Peyer's patch (tissue), 4 donors: Measurements from ENCODE around the gene DOLK. TPM values are rescaled to one million over a fixed set of nuclear protein-coding genes. Genes with fewer than 3 reads are reported as not detected.
"Not testable (repeated sequence)": the region's sequence is repeated elsewhere in the genome, so short reads cannot be mapped to it uniquely, and the experiment has no call there.

Source experiments
- DNase-seq, 3 donors: peaks; one replicate each; pipeline ENCODE4 v3.0.0-alpha.2; 2017 to 2019
- H3K27ac ChIP-seq, 4 donors: fragments of 200-600 bp; sonication (generic); one replicate each; pipeline ENCODE4 v1.5.1; 2016 to 2019
- H3K27me3 ChIP-seq, 2 donors: fragments of 200-600 bp; sonication (generic); one replicate each; pipeline ENCODE4 v1.5.1; 2019
- H3K36me3 ChIP-seq, 3 donors: fragments of 200-600 bp; sonication (generic); one replicate each; pipeline ENCODE4 v1.5.1; 2016 to 2019
- H3K4me1 ChIP-seq, 4 donors: fragments of 200-600 bp; sonication (generic); one replicate each; pipeline ENCODE4 v1.5.1; 2016 to 2019
- H3K4me3 ChIP-seq, 4 donors: fragments of 200-600 bp; sonication (generic); 1 replicate in 3 of 4; 2 replicates in 1 of 4; pipeline ENCODE4 v1.5.1; 2016 to 2019; ENCODE audit warnings: mild to moderate bottlenecking in 1 of 4
- H3K9me3 ChIP-seq, 4 donors: fragments of 200-600 bp; sonication (generic); one replicate each; pipeline ENCODE4 v1.5.1; 2016 to 2019; ENCODE audit warnings: mild to moderate bottlenecking in 1 of 4
- POLR2A ChIP-seq, 2 donors: fragments of 450-650 bp; IDR thresholded peaks; one replicate each; pipeline ENCODE4 v1.5.1; 2017; ENCODE audit warnings: antibody characterized with exemption in 2 of 2, mild to moderate bottlenecking in 2 of 2, moderate library complexity in 2 of 2
- total RNA-seq, 4 donors: library from RNA; depleted of rRNA; stranded (reverse); fragments of >200 nt; gene quantifications; one replicate each; pipeline ENCODE4 v1.1.0, GENCODE V29; 2016
- TF ChIP-seq, protein P1 (sequence below), 6 experiments: fragments of 450-650 bp in 4 of 6; fragments of 200-600 bp in 2 of 6; sonication (generic) in 1 of 6; IDR thresholded peaks; one replicate each; pipeline ENCODE4 v1.5.1; 2017 to 2019; ENCODE audit warnings: antibody characterized with exemption in 6 of 6, mild to moderate bottlenecking in 3 of 6, moderate library complexity in 1 of 6

Gene DOLK
- total RNA-seq, 4 donors from 2014 or later, result 4.1 to 12.3 (median 10.6) TPM

DNA sequence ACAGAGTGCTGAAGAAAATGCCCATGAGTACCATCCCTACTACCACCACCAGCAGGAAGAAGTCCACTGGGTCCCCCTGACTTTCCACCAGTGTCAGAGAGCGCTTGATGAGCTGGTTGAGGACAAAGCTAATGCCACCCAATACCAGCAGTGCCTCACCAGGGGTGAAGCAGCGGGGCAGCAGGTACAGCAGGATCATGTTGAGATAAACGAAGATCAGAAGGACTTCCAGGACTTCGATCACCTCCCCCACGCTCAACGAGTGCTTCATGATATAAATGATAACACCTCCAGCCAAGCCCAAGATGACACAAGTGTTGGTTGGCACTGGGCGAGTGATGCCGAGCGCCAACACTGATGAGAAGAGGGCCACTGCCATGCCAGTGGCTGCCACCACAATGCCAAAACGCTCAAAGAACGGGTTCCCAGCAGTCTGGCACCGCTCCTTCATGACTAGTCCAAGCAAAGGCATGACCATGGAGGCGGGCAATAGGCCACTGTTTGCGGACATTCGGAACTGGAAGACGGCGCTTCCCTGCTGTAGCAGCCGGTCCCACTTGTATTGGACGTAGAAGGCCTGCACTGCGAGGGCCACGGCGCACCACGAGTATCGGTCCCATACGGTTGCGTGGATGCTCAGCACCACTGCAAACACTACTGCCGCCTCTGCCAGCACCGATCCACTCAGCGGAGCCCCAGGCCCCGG lies 679 bp downstream of the DOLK start:
- no peaks in the 10 kb centered on the region for H3K27me3 ChIP-seq
- peak in 2 of 3 donors; percentile 20 to 55 for DNase-seq
- peaks cover 0 to 12% (median 6%) of the 10 kb centered on the region in 4 donors for H3K4me1 ChIP-seq
- H3K9me3 ChIP-seq, result no peaks in the 10 kb centered on the region
- peak overlapping the region; percentile 76 to 93 (median 88) for H3K4me3 ChIP-seq
- peak overlapping the region; percentile 90 to 92 (median 90) for H3K27ac ChIP-seq
- peaks cover 0 to 2% (median 0%) of the 10 kb centered on the region in 3 donors for H3K36me3 ChIP-seq
- TF ChIP-seq, protein P1, sequence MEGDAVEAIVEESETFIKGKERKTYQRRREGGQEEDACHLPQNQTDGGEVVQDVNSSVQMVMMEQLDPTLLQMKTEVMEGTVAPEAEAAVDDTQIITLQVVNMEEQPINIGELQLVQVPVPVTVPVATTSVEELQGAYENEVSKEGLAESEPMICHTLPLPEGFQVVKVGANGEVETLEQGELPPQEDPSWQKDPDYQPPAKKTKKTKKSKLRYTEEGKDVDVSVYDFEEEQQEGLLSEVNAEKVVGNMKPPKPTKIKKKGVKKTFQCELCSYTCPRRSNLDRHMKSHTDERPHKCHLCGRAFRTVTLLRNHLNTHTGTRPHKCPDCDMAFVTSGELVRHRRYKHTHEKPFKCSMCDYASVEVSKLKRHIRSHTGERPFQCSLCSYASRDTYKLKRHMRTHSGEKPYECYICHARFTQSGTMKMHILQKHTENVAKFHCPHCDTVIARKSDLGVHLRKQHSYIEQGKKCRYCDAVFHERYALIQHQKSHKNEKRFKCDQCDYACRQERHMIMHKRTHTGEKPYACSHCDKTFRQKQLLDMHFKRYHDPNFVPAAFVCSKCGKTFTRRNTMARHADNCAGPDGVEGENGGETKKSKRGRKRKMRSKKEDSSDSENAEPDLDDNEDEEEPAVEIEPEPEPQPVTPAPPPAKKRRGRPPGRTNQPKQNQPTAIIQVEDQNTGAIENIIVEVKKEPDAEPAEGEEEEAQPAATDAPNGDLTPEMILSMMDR (IDR thresholded peaks at IDR 0.05), result no peak
- no peak for TF ChIP-seq POLR2A (IDR thresholded peaks at IDR 0.05)

DNA sequence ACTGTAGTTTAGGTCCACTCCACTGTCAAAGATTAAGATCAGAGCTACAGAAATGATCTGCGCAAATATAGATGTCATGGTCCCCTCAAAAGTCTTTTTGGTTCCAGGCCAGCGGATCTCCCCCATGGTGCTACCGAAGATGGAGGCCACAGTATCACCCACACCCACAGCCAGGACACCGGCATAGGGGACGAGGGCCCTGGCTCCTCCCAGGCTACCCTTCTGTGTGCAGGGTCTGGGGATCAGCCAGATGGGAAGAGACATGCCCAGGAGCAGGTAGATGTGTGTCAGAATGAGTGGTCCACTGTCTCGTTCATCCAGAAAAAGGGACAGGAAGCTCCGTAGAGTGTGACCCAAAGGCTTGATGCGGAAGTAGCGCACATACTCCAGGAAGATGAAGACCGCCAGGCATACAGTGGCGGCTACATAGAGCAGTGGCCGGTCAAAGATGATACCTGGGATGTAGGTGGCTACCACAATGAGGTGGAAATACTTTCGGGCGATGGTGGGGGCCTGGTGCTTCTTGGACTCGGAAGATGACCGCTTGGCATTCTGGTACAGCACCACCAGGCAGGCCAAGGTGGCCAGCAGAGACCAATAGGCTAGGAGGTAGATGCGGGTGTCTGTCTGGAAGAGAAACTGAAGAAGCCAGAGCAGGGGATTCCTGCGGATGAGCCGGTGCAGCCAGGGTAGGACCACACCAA lies 1.5 kb downstream of the DOLK start:
- Histone ChIP-seq H3K27me3 (no peaks in the 10 kb centered on the region), H3K4me3 (no peak overlapping the region), H3K9me3 (no peaks in the 10 kb centered on the region), H3K4me1 (peaks cover 0 to 12% (median 6%) of the 10 kb centered on the region in 4 donors), H3K27ac (no peak overlapping the region), H3K36me3 (no peaks in the 10 kb centered on the region)
- TF ChIP-seq, protein P1 (IDR thresholded peaks at IDR 0.05), result no peak
- no peak for TF ChIP-seq POLR2A (IDR thresholded peaks at IDR 0.05)
- peak in 1 of 3 donors; percentile 38 for DNase-seq

DNA sequence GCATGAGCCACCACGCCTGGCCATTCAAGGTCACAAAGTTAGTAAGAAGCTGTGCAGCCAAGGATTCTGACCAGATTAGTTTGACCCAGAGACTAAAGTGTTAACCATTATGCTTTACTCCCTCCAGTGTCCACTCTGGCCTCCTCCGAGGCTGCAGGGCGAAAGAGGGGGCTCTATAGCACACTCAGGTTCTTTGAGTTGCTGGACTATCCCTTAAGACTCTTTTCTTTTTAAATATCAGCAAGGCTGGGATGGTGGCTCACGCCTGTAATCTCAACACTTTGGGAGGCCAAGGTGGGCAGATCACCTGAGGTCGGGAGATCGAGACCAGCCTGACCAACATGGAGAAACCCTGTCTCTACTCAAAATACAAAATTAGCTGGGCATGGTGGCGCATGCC lies 2.4 kb downstream of the DOLK start:
- not testable (repeated sequence) for H3K27me3 ChIP-seq, H3K9me3 ChIP-seq, H3K4me3 ChIP-seq, H3K36me3 ChIP-seq, H3K27ac ChIP-seq
- peaks cover 0 to 12% (median 6%) of the 10 kb centered on the region in 4 donors for H3K4me1 ChIP-seq
- peak in 1 of 3 donors; percentile 30 for DNase-seq

DNA sequence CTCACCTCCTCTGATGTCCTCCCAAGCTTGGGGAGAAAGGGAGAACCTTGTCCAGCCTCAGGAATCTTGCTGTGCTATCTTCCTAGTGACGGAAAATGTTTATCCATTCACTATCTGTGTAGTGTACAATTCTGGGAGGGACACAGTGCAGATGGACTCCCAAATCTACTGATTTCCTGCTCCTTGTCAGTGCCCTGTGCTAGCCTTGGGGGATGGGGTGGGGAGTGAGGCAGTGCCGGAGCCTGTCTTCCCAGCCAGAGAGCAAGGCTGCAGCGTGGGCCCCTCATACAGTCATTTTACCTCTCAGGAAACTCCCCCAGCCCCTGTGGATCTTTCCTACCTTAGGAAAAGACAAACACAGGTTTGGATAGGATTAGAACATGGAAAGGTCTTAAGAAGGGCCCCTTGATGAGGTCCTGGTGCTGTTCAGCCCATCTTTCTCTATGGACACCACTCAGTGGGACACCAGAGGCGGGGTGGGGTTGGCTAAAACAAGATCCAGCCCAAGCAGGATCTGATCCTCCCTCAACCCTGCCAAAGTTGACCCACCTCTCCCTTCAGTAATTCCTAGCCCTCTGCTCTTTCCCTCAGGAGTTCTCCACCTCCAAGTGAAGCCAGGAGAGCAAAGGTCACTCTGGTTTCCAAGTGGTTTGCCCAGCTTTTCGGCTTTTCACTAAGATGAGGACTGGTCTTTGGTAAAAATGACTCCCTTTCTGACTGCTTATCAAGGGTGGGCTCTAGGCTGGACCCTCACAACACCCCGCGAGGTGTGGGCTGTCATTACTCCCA lies 3.4 kb downstream of the DOLK start:
- no peak for TF ChIP-seq POLR2A (IDR thresholded peaks at IDR 0.05)
- TF ChIP-seq, protein P1 (IDR thresholded peaks at IDR 0.05), result no peak
- H3K27ac ChIP-seq, result no peak overlapping the region
- H3K27me3 ChIP-seq, result no peaks in the 10 kb centered on the region
- no peaks in the 10 kb centered on the region for H3K9me3 ChIP-seq
- peak in 1 of 3 donors; percentile 33 for DNase-seq
- no peaks in the 10 kb centered on the region for H3K36me3 ChIP-seq
- no peak overlapping the region for H3K4me3 ChIP-seq
- H3K4me1 ChIP-seq, result peaks cover 0 to 12% (median 6%) of the 10 kb centered on the region in 4 donors

DNA sequence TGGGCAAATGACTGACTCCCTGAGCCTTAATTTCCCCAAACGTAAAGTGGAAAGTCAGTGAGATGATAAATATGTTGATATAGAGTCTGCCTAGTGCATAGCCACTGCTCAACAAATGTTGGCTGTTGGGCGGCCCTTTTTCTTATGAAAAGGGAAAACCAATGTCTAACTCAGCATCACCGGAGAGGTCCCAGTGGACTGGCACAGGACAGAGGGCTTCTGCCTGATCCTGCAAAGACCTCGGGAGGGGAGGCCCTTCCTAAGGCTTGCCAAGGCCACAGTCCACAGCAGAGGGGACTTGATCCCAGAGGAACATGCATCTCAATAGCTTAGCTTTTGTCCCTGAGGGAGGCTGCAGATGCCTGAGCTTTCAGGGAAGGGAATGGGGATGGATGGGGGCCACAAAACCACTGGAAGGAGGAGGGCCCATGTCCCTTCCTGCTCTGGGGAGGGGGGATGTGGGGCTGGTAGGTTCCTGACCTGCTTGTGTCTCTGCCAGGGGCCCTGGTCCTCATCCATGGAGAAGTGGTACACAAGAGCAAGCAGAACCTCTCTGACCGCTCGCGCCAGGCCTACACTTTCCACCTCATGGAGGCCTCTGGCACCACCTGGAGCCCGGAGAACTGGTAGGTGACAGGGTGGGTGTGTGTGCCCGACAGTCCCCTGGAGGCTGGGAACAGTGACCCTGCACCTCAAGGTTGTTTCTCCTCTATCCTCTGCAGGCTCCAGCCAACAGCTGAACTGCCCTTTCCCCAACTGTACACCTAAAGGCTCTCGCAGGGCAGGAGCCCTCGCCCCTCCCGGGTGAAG lies 6.3 kb downstream of the DOLK start:
- H3K9me3 ChIP-seq, result no peaks in the 10 kb centered on the region
- peaks cover 0 to under 1% (median under 1%) of the 10 kb centered on the region in 4 donors for H3K4me1 ChIP-seq
- no peak for TF ChIP-seq POLR2A (IDR thresholded peaks at IDR 0.05)
- H3K27me3 ChIP-seq, result no peaks in the 10 kb centered on the region
- peak overlapping the region in 2 of 4 donors; percentile 19 to 22 for H3K27ac ChIP-seq
- no peak overlapping the region for H3K4me3 ChIP-seq
- no peaks in the 10 kb centered on the region for H3K36me3 ChIP-seq
- DNase-seq, result peak in 1 of 3 donors; percentile 31
